Colonic mucosa (tissue), 4 donors: ENCODE results near the gene SEPHS1. TPM values are rescaled to one million over a fixed set of nuclear protein-coding genes. Genes with fewer than 3 reads are reported as not detected.
"Not testable (repeated sequence)": the region's sequence is repeated elsewhere in the genome, so short reads cannot be mapped to it uniquely, and the experiment has no call there.

ENCODE experiments used
- DNase-seq: peaks from one replicate; pipeline ENCODE4 v3.0.0-alpha.2; 2020
- H3K27ac ChIP-seq: fragments of 200-600 bp; one replicate; pipeline ENCODE4 v1.8.0; 2021
- H3K27me3 ChIP-seq: fragments of 200-600 bp; one replicate; pipeline ENCODE4 v1.8.0; 2021
- H3K36me3 ChIP-seq: fragments of 200-600 bp; one replicate; pipeline ENCODE4 v1.8.0; 2021
- H3K4me1 ChIP-seq: fragments of 200-600 bp; one replicate; pipeline ENCODE4 v1.8.0; 2021; ENCODE audit warnings: mild to moderate bottlenecking
- H3K4me3 ChIP-seq: fragments of 200-600 bp; one replicate; pipeline ENCODE4 v1.8.0; 2021
- H3K9ac ChIP-seq, 2 donors: one replicate each; pipeline ENCODE4 v1.7.0; 2013; ENCODE audit warnings: control low read depth in 2 of 2, low read depth in 2 of 2, low read length in 2 of 2
- H3K9me3 ChIP-seq: fragments of 200-600 bp; one replicate; pipeline ENCODE4 v1.8.0; 2021
- CTCF ChIP-seq: fragments of 200-600 bp; IDR thresholded peaks from one replicate; pipeline ENCODE4 v1.8.0; 2022; ENCODE audit warnings: antibody characterized with exemption, mild to moderate bottlenecking
- intact Hi-C: fragments of 100-400 bp; cut with DNase I; formaldehyde crosslinking; loops from one replicate; pipeline ENCODE4 v1.14.1; 2022
- total RNA-seq, 2 donors: library from RNA; stranded (reverse); fragmentation: NEBNext Ultra II Directional in 1 of 2; extraction: Animal tissue kit (Norgen Biotek cat#: 25700) in 1 of 2; gene quantifications; one replicate each; pipeline ENCODE4 v1.2.1, GENCODE V29; 2021
- donor health status: healthy.
- donor health status: DM: no; HTN: no; CAD: no.
- donor health status: DM: no; HTN: no; CAD: no.

Gene SEPHS1
- total RNA-seq, 2 donors from 2014 or later: 34.4 to 51.3 TPM

- no peak for DNase-seq
- H3K27me3 ChIP-seq: no peaks in the 10 kb centered on the region
- peaks cover 7% of the 10 kb centered on the region for H3K4me1 ChIP-seq
- no peak overlapping the region for H3K27ac ChIP-seq
- TF ChIP-seq CTCF: no peak
- no peaks in the 10 kb centered on the region for H3K9me3 ChIP-seq
- H3K36me3 ChIP-seq: no peaks in the 10 kb centered on the region
- no peak overlapping the region for H3K4me3 ChIP-seq
- H3K9ac ChIP-seq: no peak overlapping the region
- intact Hi-C loops: no loop called here
These were observed 12.2 kb downstream of the SEPHS1 start for GRCh38 chr10:13335881-13336280.

GRCh38 chr10:13334556-13334955, 13.5 kb downstream of the SEPHS1 start:
- Histone ChIP-seq H3K9me3 (no peaks in the 10 kb centered on the region), H3K9ac (no peak overlapping the region), H3K27me3 (no peaks in the 10 kb centered on the region), H3K4me3 (no peak overlapping the region), H3K4me1 (peaks cover 7% of the 10 kb centered on the region), H3K36me3 (no peaks in the 10 kb centered on the region), H3K27ac (no peak overlapping the region)
- DNase-seq: no peak
- intact Hi-C loops: no loop called here
- no peak for TF ChIP-seq CTCF

GRCh38 chr10:13331646-13332045, 16.4 kb downstream of the SEPHS1 start:
- no peak for DNase-seq
- Histone ChIP-seq H3K36me3 (no peaks in the 10 kb centered on the region), H3K9ac (no peak overlapping the region), H3K4me1 (no peaks in the 10 kb centered on the region), H3K27me3 (no peaks in the 10 kb centered on the region), H3K27ac (no peak overlapping the region), H3K4me3 (no peak overlapping the region), H3K9me3 (no peaks in the 10 kb centered on the region)
- no peak for TF ChIP-seq CTCF
- intact Hi-C loops: no loop called here

GRCh38 chr10:13330980-13331379, 17.1 kb downstream of the SEPHS1 start:
- intact Hi-C loops, H3K27ac ChIP-seq, H3K9me3 ChIP-seq, H3K9ac ChIP-seq, H3K4me3 ChIP-seq, H3K36me3 ChIP-seq, H3K27me3 ChIP-seq, DNase-seq, H3K4me1 ChIP-seq: not testable (repeated sequence)

GRCh38 chr10:13329565-13329964, 18.5 kb downstream of the SEPHS1 start:
- DNase-seq: no peak
- intact Hi-C loops: no loop called here
- Histone ChIP-seq H3K27ac (no peak overlapping the region), H3K9ac (no peak overlapping the region), H3K27me3 (no peaks in the 10 kb centered on the region), H3K9me3 (no peaks in the 10 kb centered on the region), H3K4me3 (no peak overlapping the region), H3K4me1 (no peaks in the 10 kb centered on the region), H3K36me3 (no peaks in the 10 kb centered on the region)
- TF ChIP-seq CTCF: no peak

- no peaks in the 10 kb centered on the region for H3K9me3 ChIP-seq
- no peak for DNase-seq
- H3K27ac ChIP-seq: no peak overlapping the region
- H3K9ac ChIP-seq: no peak overlapping the region
- H3K4me3 ChIP-seq: no peak overlapping the region
- no peaks in the 10 kb centered on the region for H3K4me1 ChIP-seq
- H3K36me3 ChIP-seq: no peaks in the 10 kb centered on the region
- H3K27me3 ChIP-seq: no peaks in the 10 kb centered on the region
- no peak for TF ChIP-seq CTCF
- intact Hi-C loops: no loop called here
These were observed 19.5 kb downstream of the SEPHS1 start for GRCh38 chr10:13328613-13329012.
